IMR-90 (cell line): ENCODE measurements around the gene ZCCHC7. TPM values are rescaled to one million over a fixed set of nuclear protein-coding genes. Genes with fewer than 3 reads are reported as not detected.

ENCODE experiments used
- ATAC-seq: fragments of 200-7000 bp; cut with Tn5 transposase; 2 replicates; pipeline ENCODE4 v1.9.1; 2020; ENCODE audit warnings: low read depth, mild to moderate bottlenecking, moderate library complexity
- BruUV-seq: library from RNA; stranded (reverse); fragments of 400-500 nt; replicated peaks from 2 replicates; lab custom pipeline; 2021; lab: Mats Ljungman, UMichigan
- CTCF ChIA-PET: fragments of 300-600 bp; formaldehyde crosslinking; extraction: SDS; loops from one replicate; lab custom pipeline; 2021; ENCODE audit warnings: antibody characterized with exemption; lab: Yijun Ruan, JAX
- POLR2A ChIA-PET: fragments of 300-600 bp; sonication (Branson Sonifier 250); formaldehyde crosslinking; loops from one replicate; lab custom pipeline; 2022; ENCODE audit warnings: antibody characterized with exemption; ENCODE audit not compliant: unreplicated experiment; lab: Charles Lee
- DNase-seq: peaks from one replicate; pipeline ENCODE4 v3.0.0; 2013
- H2AFZ ChIP-seq: replicated peaks from 2 replicates; pipeline ENCODE3; 2013; ENCODE audit warnings: low read length, mild to moderate bottlenecking; ENCODE audit not compliant: poor library complexity
- H2AK5ac ChIP-seq: 2 replicates; pipeline ENCODE4 v1.6.1; 2013; ENCODE audit warnings: low read depth, low read length, inconsistent platforms
- H2AK9ac ChIP-seq: replicated peaks from 2 replicates; pipeline ENCODE3; 2013; ENCODE audit warnings: mild to moderate bottlenecking, low read depth, low read length, moderate library complexity; ENCODE audit not compliant: poor library complexity
- H2BK120ac ChIP-seq: 2 replicates; pipeline ENCODE4 v1.6.1; 2013; ENCODE audit warnings: low read depth, low read length, inconsistent platforms
- H2BK15ac ChIP-seq: 3 replicates; pipeline ENCODE4 v1.6.1; 2013; ENCODE audit warnings: low read depth, low read length, inconsistent platforms
- H2BK20ac ChIP-seq: 2 replicates; pipeline ENCODE4 v1.6.1; 2013; ENCODE audit warnings: low read depth, mild to moderate bottlenecking, inconsistent platforms, low read length, moderate library complexity
- H2BK5ac ChIP-seq: 2 replicates; pipeline ENCODE4 v1.6.1; 2013; ENCODE audit warnings: mild to moderate bottlenecking, low read depth, low read length, inconsistent platforms; ENCODE audit not compliant: poor library complexity, severe bottlenecking
- H3K14ac ChIP-seq: replicated peaks from 2 replicates; pipeline ENCODE4 v1.6.1; 2013; ENCODE audit warnings: low read depth, low read length, inconsistent platforms
- H3K18ac ChIP-seq: 2 replicates; pipeline ENCODE4 v1.6.1; 2013; ENCODE audit warnings: low read depth, low read length, control low read depth
- H3K23ac ChIP-seq: 2 replicates; pipeline ENCODE4 v1.6.1; 2013; ENCODE audit warnings: low read depth, low read length, inconsistent platforms
- H3K27ac ChIP-seq: 2 replicates; pipeline ENCODE4 v1.5.1; 2013; ENCODE audit warnings: mild to moderate bottlenecking, control low read depth, low read length; ENCODE audit not compliant: insufficient read depth
- H3K27me3 ChIP-seq: 2 replicates; pipeline ENCODE4 v1.6.1; 2013; ENCODE audit warnings: low read length; ENCODE audit not compliant: control insufficient read depth, insufficient read depth
- H3K36me3 ChIP-seq: 2 replicates; pipeline ENCODE4 v1.6.1; 2013; ENCODE audit warnings: low read length, mixed read lengths; ENCODE audit not compliant: control insufficient read depth, insufficient read depth
- H3K4ac ChIP-seq: 2 replicates; pipeline ENCODE4 v1.6.1; 2013; ENCODE audit warnings: low read depth, low read length, inconsistent platforms
- H3K4me1 ChIP-seq: 2 replicates; pipeline ENCODE4 v1.6.1; 2013; ENCODE audit warnings: low read length, mixed read lengths; ENCODE audit not compliant: control insufficient read depth, insufficient read depth
- H3K4me2 ChIP-seq: 2 replicates; pipeline ENCODE4 v1.6.1; 2013; ENCODE audit warnings: low read depth, mild to moderate bottlenecking, control low read depth, low read length, moderate library complexity
- H3K4me3 ChIP-seq: 2 replicates; pipeline ENCODE4 v1.5.1; 2013; ENCODE audit warnings: low read depth, mild to moderate bottlenecking, control low read depth, low read length, moderate library complexity; ENCODE audit not compliant: insufficient read depth
- H3K56ac ChIP-seq: 2 replicates; pipeline ENCODE4 v1.6.1; 2013; ENCODE audit warnings: low read length, inconsistent platforms; ENCODE audit not compliant: insufficient read depth; ENCODE audit errors: extremely low read depth
- H3K79me1 ChIP-seq, 2 experiments: 2 replicates each; pipeline ENCODE4 v1.6.1; 2013; ENCODE audit warnings: low read length in 2 of 2, inconsistent platforms in 1 of 2, low read depth in 1 of 2
- H3K9ac ChIP-seq: 2 replicates; pipeline ENCODE4 v1.6.1; 2013; ENCODE audit warnings: low read depth, low read length, control low read depth
- H3K9me1 ChIP-seq: 2 replicates; pipeline ENCODE4 v1.6.1; 2013; ENCODE audit warnings: low read length, inconsistent platforms; ENCODE audit not compliant: insufficient read depth
- H3K9me3 ChIP-seq: 2 replicates; pipeline ENCODE4 v1.6.1; 2013; ENCODE audit warnings: low read length; ENCODE audit not compliant: control insufficient read depth, insufficient read depth
- H4K20me1 ChIP-seq: 2 replicates; pipeline ENCODE4 v1.6.1; 2013; ENCODE audit warnings: low read length, inconsistent platforms; ENCODE audit not compliant: insufficient read depth
- H4K5ac ChIP-seq: 2 replicates; pipeline ENCODE4 v1.6.1; 2013; ENCODE audit warnings: mild to moderate bottlenecking, low read depth, low read length, control low read depth
- H4K8ac ChIP-seq, 2 experiments: 2 replicates each; pipeline ENCODE4 v1.6.1; 2013; ENCODE audit warnings: low read depth in 2 of 2, low read length in 2 of 2, control low read depth in 1 of 2, inconsistent platforms in 1 of 2
- H4K91ac ChIP-seq: 2 replicates; pipeline ENCODE4 v1.6.1; 2013; ENCODE audit warnings: low read depth, low read length, inconsistent platforms; ENCODE audit not compliant: insufficient read depth
- RCOR1 ChIP-seq: IDR thresholded peaks from 2 replicates; pipeline ENCODE4 v1.6.1; 2012; ENCODE audit warnings: mild to moderate bottlenecking, low read length, improper control_type of control experiment; ENCODE audit not compliant: insufficient replicate concordance
- USF2 ChIP-seq: fragments of 150-350 bp; IDR thresholded peaks from 2 replicates; pipeline ENCODE4 v1.6.1; 2017; ENCODE audit warnings: mild to moderate bottlenecking, antibody characterized with exemption, low read length, low read depth
- WGBS, 2 experiments: methylation state at CpG; one replicate each; pipeline versions ENCODE4 v1.1.5 to v1.1.7; 2013; ENCODE audit warnings: missing lambda C conversion rate in 2 of 2; ENCODE audit not compliant: insufficient read length in 1 of 2; ENCODE audit errors: extremely low coverage in 2 of 2; 5-methylcytosine and 5-hydroxymethylcytosine counted together
- dilution Hi-C: fragments of 300-500 bp; cut with HindIII; formaldehyde crosslinking; loops from one replicate; pipeline ENCODE4 v1.14.3; 2018; ENCODE audit warnings: low sequenced_read_pairs; ENCODE audit not compliant: unreplicated experiment
- in situ Hi-C: fragments of 300-500 bp; cut with MboI; formaldehyde crosslinking; loops from 3 replicates; pipeline ENCODE4 v1.14.3; 2019; ENCODE audit warnings: low sequenced_read_pairs, inconsistent platforms, mixed read lengths
- intact Hi-C: fragments of 100-400 bp; cut with micrococcal nuclease; formaldehyde crosslinking; loops from 2 replicates; pipeline ENCODE4 v1.10.0; 2022
- polyA plus RNA-seq, 3 experiments: library from polyadenylated mRNA; depleted of rRNA; stranded (reverse); fragments of >200 nt; gene quantifications; 2 replicates each; pipeline ENCODE4 v1.2.3, GENCODE V29; 2012; ENCODE audit warnings: low replicate concordance in 1 of 3
- total RNA-seq: library from RNA; depleted of rRNA; stranded (reverse); fragments of >200 nt; gene quantifications from 2 replicates; pipeline ENCODE4 v1.2.3, GENCODE V29; 2012

ZCCHC7 gene
- total and polyA plus RNA-seq, 2 of the 4 experiments (the other 2 are of a cell fraction), result 13.6 to 28.7 TPM

- Histone ChIP-seq H4K20me1 (no peaks in the 10 kb centered on the region), H3K79me1 (no peaks in the 10 kb centered on the region), H2AFZ (no peak overlapping the region), H3K4me2 (no peak overlapping the region), H3K9me3 (no peaks in the 10 kb centered on the region), H3K14ac (no peak overlapping the region), H3K4ac (no peak overlapping the region), H3K27me3 (no peaks in the 10 kb centered on the region), H4K8ac (no peak overlapping the region), H3K9ac (no peak overlapping the region), H2AK5ac (no peak overlapping the region), H3K4me1 (0 out of 2 replicates have a peak, but pooled peaks cover 2% of the 10 kb centered on the region), H3K9me1 (peaks cover 5% of the 10 kb centered on the region; the same call in 1 of the 2 replicates), H3K56ac (no peak overlapping the region), H3K4me3 (no peak overlapping the region), H3K27ac (no peak overlapping the region), H2BK15ac (no peak overlapping the region), H2BK20ac (no peak overlapping the region), H3K18ac (no peak overlapping the region), H2BK120ac (no peak overlapping the region), H3K36me3 (peaks cover 4% of the 10 kb centered on the region; the same call in 1 of the 2 replicates), H4K5ac (no peak overlapping the region), H4K91ac (no peak overlapping the region), H2BK5ac (no peak overlapping the region), H2AK9ac (no peak overlapping the region), H3K23ac (no peak overlapping the region)
- peak; percentile 48; the same call in 1 of the 2 replicates for ATAC-seq
- ChIA-PET POLR2A (no interaction called here), CTCF (no interaction called here)
- dilution Hi-C loops, result no loop called here
- in situ Hi-C loops, result no loop called here
- peak; percentile 55 for DNase-seq
- intact Hi-C loops, result no loop called here
- WGBS, 2 experiments, result no CpG with 5 or more reads among the region's 2 CpGs
- no TSS peak for BruUV-seq
- TF ChIP-seq USF2 (no peak), RCOR1 (no peak)
Measured at GRCh38 chr9:37353791-37354190, 233.4 kb downstream of the ZCCHC7 start.
